Endothelial cell (in vitro differentiated cells): ENCODE measurements around the gene BCAS1. TPM values are rescaled to one million over a fixed set of nuclear protein-coding genes. Genes with fewer than 3 reads are reported as not detected.

ENCODE experiments used
- DNase-seq: peaks from one replicate; pipeline ENCODE4 v3.0.0; 2021; ENCODE audit warnings: low spot score
- H3K27ac Mint-ChIP-seq: one replicate; pipeline ENCODE4 v1.8.0; 2021; ENCODE audit warnings: mixed read lengths, inconsistent platforms; ENCODE audit not compliant: unreplicated experiment
- H3K27me3 Mint-ChIP-seq: one replicate; pipeline ENCODE4 v1.8.0; 2021; ENCODE audit warnings: mild to moderate bottlenecking, moderate library complexity, mixed read lengths, inconsistent platforms; ENCODE audit not compliant: unreplicated experiment
- H3K36me3 Mint-ChIP-seq: one replicate; pipeline ENCODE4 v1.8.0; 2021; ENCODE audit warnings: mild to moderate bottlenecking, low read depth, mixed read lengths, inconsistent platforms; ENCODE audit not compliant: unreplicated experiment
- H3K4me1 Mint-ChIP-seq: one replicate; pipeline ENCODE4 v1.8.0; 2021; ENCODE audit warnings: mild to moderate bottlenecking, mixed read lengths, inconsistent platforms; ENCODE audit not compliant: unreplicated experiment
- H3K4me3 Mint-ChIP-seq: one replicate; pipeline ENCODE4 v1.8.0; 2021; ENCODE audit warnings: mild to moderate bottlenecking, mixed read lengths, inconsistent platforms; ENCODE audit not compliant: unreplicated experiment
- H3K9me3 Mint-ChIP-seq: one replicate; pipeline ENCODE4 v1.8.0; 2021; ENCODE audit warnings: mixed read lengths, inconsistent platforms; ENCODE audit not compliant: unreplicated experiment
- CTCF ChIP-seq: fragments of 200-600 bp; sonication (generic); IDR thresholded peaks from one replicate; pipeline ENCODE4 v1.5.0; 2021; ENCODE audit warnings: antibody characterized with exemption; ENCODE audit not compliant: unreplicated experiment
- total RNA-seq: library from RNA; stranded (reverse); fragmentation: NEBNext Ultra II Directional; extraction: Animal tissue kit (Norgen Biotek cat#: 25700); gene quantifications from one replicate; pipeline ENCODE4 v1.2.1, GENCODE V29; 2021; ENCODE audit not compliant: unreplicated experiment

Gene BCAS1
- total RNA-seq, 1 donor from 2014 or later, result 0.05 TPM

DNA sequence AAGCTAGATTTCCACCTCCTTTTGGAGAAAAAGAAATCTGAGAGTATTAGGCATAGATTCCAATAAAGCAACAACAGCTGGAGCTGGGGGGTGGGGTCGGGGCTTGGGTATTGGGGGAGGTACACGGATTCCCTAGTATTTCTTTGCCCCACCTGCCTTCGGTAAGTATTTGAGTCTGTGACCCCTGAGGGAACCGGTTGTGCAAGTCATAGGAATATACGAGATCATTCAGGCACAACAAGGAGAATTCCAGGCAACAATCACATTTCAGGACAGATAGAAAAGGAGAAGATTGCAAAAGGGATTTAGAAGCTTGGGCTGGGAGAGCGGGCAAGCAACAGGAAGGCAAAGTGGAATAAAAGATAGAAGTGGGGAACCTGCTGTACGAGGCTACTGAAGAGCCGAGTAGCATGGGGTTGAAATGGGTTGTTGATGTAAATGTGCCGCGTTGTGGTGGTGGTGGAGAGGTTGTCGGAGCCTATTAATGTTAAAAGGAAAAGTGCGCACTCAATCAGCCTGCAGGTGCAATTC is 148.9 kb downstream of the BCAS1 start:
- Mint-ChIP-seq H3K36me3 (no peaks in the 10 kb centered on the region), H3K9me3 (no peaks in the 10 kb centered on the region), H3K27me3 (no peaks in the 10 kb centered on the region), H3K27ac (peak overlapping the region; percentile 1), H3K4me3 (no peak overlapping the region), H3K4me1 (peaks cover 17% of the 10 kb centered on the region)
- TF ChIP-seq CTCF, result no peak
- no peak for DNase-seq

GRCh38 chr20:53920647-53921245 is 149.6 kb downstream of the BCAS1 start:
- DNase-seq, result no peak
- H3K4me3 Mint-ChIP-seq, result no peak overlapping the region
- no peak overlapping the region for H3K27ac Mint-ChIP-seq
- peaks cover 22% of the 10 kb centered on the region for H3K4me1 Mint-ChIP-seq
- TF ChIP-seq CTCF, result no peak
- H3K9me3 Mint-ChIP-seq, result no peaks in the 10 kb centered on the region
- H3K36me3 Mint-ChIP-seq, result no peaks in the 10 kb centered on the region
- no peaks in the 10 kb centered on the region for H3K27me3 Mint-ChIP-seq

DNA sequence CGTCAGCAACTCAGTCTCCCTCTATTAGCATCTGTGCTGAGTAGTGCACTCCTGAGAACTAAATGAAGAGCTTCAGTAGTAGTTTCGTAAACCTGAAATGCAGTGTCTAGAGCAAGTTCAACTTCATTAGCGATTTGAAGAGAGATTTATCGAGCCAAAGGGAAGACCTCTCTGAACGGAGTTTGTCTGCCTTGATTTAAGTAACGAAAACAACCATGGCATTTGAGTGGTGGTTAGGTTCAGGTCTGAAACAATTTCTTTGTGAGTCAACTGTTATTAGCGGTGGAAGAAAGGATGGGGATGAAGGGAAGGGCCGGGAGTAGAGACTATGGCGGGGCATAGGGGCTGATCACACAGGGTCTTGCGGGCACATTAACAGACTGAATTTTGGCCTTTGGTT is 150.5 kb downstream of the BCAS1 start:
- TF ChIP-seq CTCF, result no peak
- H3K4me1 Mint-ChIP-seq, result peaks cover 30% of the 10 kb centered on the region
- no peak for DNase-seq
- no peaks in the 10 kb centered on the region for H3K36me3 Mint-ChIP-seq
- no peak overlapping the region for H3K4me3 Mint-ChIP-seq
- H3K9me3 Mint-ChIP-seq, result no peaks in the 10 kb centered on the region
- no peak overlapping the region for H3K27ac Mint-ChIP-seq
- H3K27me3 Mint-ChIP-seq, result no peaks in the 10 kb centered on the region

DNA sequence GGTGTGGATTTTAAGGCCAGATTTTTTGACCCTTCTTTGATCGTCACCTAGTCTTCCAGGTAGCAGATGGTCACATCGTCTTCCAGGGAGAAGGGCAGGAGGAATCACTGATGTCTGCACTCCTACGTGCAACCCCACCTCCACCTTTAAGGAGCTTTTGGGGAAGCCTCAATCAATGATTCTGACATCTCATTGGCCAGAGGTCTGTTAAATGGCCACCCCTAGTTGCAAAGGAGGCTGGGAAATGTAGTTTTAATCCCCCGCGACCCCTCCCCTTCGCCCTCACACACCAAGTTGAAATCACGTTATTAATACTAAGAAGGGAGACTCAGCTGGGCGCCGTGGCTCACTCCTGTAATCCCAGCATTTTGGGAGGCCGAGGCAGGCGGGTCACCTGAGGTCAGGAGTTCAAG is 151.4 kb downstream of the BCAS1 start:
- peak; percentile 36 for DNase-seq
- peak overlapping the region; percentile 76 for H3K4me3 Mint-ChIP-seq
- no peaks in the 10 kb centered on the region for H3K36me3 Mint-ChIP-seq
- no peak for TF ChIP-seq CTCF
- no peak overlapping the region for H3K27ac Mint-ChIP-seq
- no peaks in the 10 kb centered on the region for H3K27me3 Mint-ChIP-seq
- peaks cover 34% of the 10 kb centered on the region for H3K4me1 Mint-ChIP-seq
- no peaks in the 10 kb centered on the region for H3K9me3 Mint-ChIP-seq

- Mint-ChIP-seq H3K4me3 (no peak overlapping the region), H3K27ac (no peak overlapping the region), H3K9me3 (no peaks in the 10 kb centered on the region), H3K4me1 (peaks cover 32% of the 10 kb centered on the region), H3K36me3 (no peaks in the 10 kb centered on the region), H3K27me3 (no peaks in the 10 kb centered on the region)
- no peak for DNase-seq
- no peak for TF ChIP-seq CTCF
Measured at GRCh38 chr20:53918020-53918311, 152.4 kb downstream of the BCAS1 start.
